Measurements from ENCODE around the gene AFF3. TPM values are rescaled to one million over a fixed set of nuclear protein-coding genes. Genes with fewer than 3 reads are reported as not detected.

The AFF3 gene
- total and polyA plus RNA-seq, 2 donors (not counting 1 experiment from before 2014, with no cell fraction given), result 0.50 to 2.5 TPM

GRCh38 chr2:99977966-99978365, 164.4 kb downstream of the AFF3 start:
- Histone ChIP-seq H2AFZ (ENCODE audit: low read length) (no peak overlapping the region), H3K4me2 (ENCODE audit: extremely low read depth, insufficient read depth, low read length) (no peak overlapping the region), H3K27ac (ENCODE audit: insufficient read depth, low read length) (no peak overlapping the region), H3K36me3 (ENCODE audit: control insufficient read depth, insufficient read depth, low read length) (no peaks in the 10 kb centered on the region), H3K9ac (ENCODE audit: insufficient read depth, low read length) (no peak overlapping the region), H3K4me1 (ENCODE audit: control insufficient read depth, extremely low read depth, insufficient read depth, low read length) (peaks cover 2% of the 10 kb centered on the region), H3K27me3 (ENCODE audit: control insufficient read depth, insufficient read depth, low read length) (no peaks in the 10 kb centered on the region), H3K79me2 (ENCODE audit: control insufficient read depth, insufficient read depth, low read length) (no peaks in the 10 kb centered on the region), H3K9me3 (ENCODE audit: control insufficient read depth, insufficient read depth, low read depth, low read length) (no peaks in the 10 kb centered on the region), H4K20me1 (ENCODE audit: control insufficient read depth, extremely low read depth, insufficient read depth, low read length) (no peaks in the 10 kb centered on the region), H3K4me3 (replicated peaks in 1 of 4; ENCODE audit: control extremely low read depth in 1 of 4, insufficient read depth in 1 of 4, low read depth in 3 of 4, low read length in 4 of 4) (no peak overlapping the region)
- TF ChIP-seq CTCF (conservative IDR thresholded peaks at IDR 0.05 in 1 of 2, IDR thresholded peaks at IDR 0.05 in 1 of 2; ENCODE audit: low read depth in 1 of 2, low read length in 2 of 2) (no peak), EZH2 (IDR thresholded peaks at IDR 0.05; ENCODE audit: low read length, missing control alignments) (no peak)
- no peak for DNase-seq (ENCODE audit: low read depth in 2 of 2)

GRCh38 chr2:99975386-99975785, 167.0 kb downstream of the AFF3 start:
- Histone ChIP-seq H3K9me3 (ENCODE audit: control insufficient read depth, insufficient read depth, low read depth, low read length) (no peaks in the 10 kb centered on the region), H3K79me2 (ENCODE audit: control insufficient read depth, insufficient read depth, low read length) (no peaks in the 10 kb centered on the region), H3K4me3 (replicated peaks in 1 of 4; ENCODE audit: control extremely low read depth in 1 of 4, insufficient read depth in 1 of 4, low read depth in 3 of 4, low read length in 4 of 4) (no peak overlapping the region), H4K20me1 (ENCODE audit: control insufficient read depth, extremely low read depth, insufficient read depth, low read length) (no peaks in the 10 kb centered on the region), H3K4me1 (ENCODE audit: control insufficient read depth, extremely low read depth, insufficient read depth, low read length) (peaks cover 2% of the 10 kb centered on the region), H3K36me3 (ENCODE audit: control insufficient read depth, insufficient read depth, low read length) (no peaks in the 10 kb centered on the region), H3K27me3 (ENCODE audit: control insufficient read depth, insufficient read depth, low read length) (no peaks in the 10 kb centered on the region), H2AFZ (ENCODE audit: low read length) (no peak overlapping the region), H3K27ac (ENCODE audit: insufficient read depth, low read length) (no peak overlapping the region), H3K9ac (ENCODE audit: insufficient read depth, low read length) (no peak overlapping the region), H3K4me2 (ENCODE audit: extremely low read depth, insufficient read depth, low read length) (no peak overlapping the region)
- peak; percentile 60 to 84 for DNase-seq (ENCODE audit: low read depth in 2 of 2)
- no peak for TF ChIP-seq CTCF (conservative IDR thresholded peaks at IDR 0.05 in 1 of 2, IDR thresholded peaks at IDR 0.05 in 1 of 2; ENCODE audit: low read depth in 1 of 2, low read length in 2 of 2)
- TF ChIP-seq EZH2 (IDR thresholded peaks at IDR 0.05; ENCODE audit: low read length, missing control alignments), result no peak

GRCh38 chr2:99974682-99975375, 167.6 kb downstream of the AFF3 start:
- Histone ChIP-seq H3K36me3 (ENCODE audit: control insufficient read depth, insufficient read depth, low read length) (no peaks in the 10 kb centered on the region), H3K4me2 (ENCODE audit: extremely low read depth, insufficient read depth, low read length) (peak overlapping the region; percentile 20), H3K27ac (ENCODE audit: insufficient read depth, low read length) (no peak overlapping the region), H3K79me2 (ENCODE audit: control insufficient read depth, insufficient read depth, low read length) (no peaks in the 10 kb centered on the region), H4K20me1 (ENCODE audit: control insufficient read depth, extremely low read depth, insufficient read depth, low read length) (no peaks in the 10 kb centered on the region), H2AFZ (ENCODE audit: low read length) (no peak overlapping the region), H3K4me1 (ENCODE audit: control insufficient read depth, extremely low read depth, insufficient read depth, low read length) (peaks cover 2% of the 10 kb centered on the region), H3K4me3 (replicated peaks in 1 of 4; ENCODE audit: control extremely low read depth in 1 of 4, insufficient read depth in 1 of 4, low read depth in 3 of 4, low read length in 4 of 4) (no peak overlapping the region), H3K27me3 (ENCODE audit: control insufficient read depth, insufficient read depth, low read length) (no peaks in the 10 kb centered on the region), H3K9ac (ENCODE audit: insufficient read depth, low read length) (no peak overlapping the region), H3K9me3 (ENCODE audit: control insufficient read depth, insufficient read depth, low read depth, low read length) (no peaks in the 10 kb centered on the region)
- peak; percentile 52 to 78 for DNase-seq (ENCODE audit: low read depth in 2 of 2)
- TF ChIP-seq CTCF (conservative IDR thresholded peaks at IDR 0.05 in 1 of 2, IDR thresholded peaks at IDR 0.05 in 1 of 2; ENCODE audit: low read depth in 1 of 2, low read length in 2 of 2) (no peak), EZH2 (IDR thresholded peaks at IDR 0.05; ENCODE audit: low read length, missing control alignments) (no peak)

Data from fibroblast of lung (primary cell).